Dorsolateral prefrontal cortex (tissue), 118 donors: ENCODE measurements around the gene TYK2. TPM values are rescaled to one million over a fixed set of nuclear protein-coding genes. Genes with fewer than 3 reads are reported as not detected.

Experiments used
- microRNA-seq, 43 experiments: library from miRNA; unstranded; fragments of <30 nt; microRNA quantifications; one replicate each; pipeline ENCODE4 v1.2.0, GENCODE V29; 2022
- total RNA-seq, 120 experiments: library from RNA; stranded (reverse); gene quantifications; one replicate each; pipeline versions ENCODE4 v1.2.3 to v1.2.4, GENCODE V29; 2022

The TYK2 gene
- total RNA-seq, 120 experiments from 2014 or later, result 69.3 to 186 (median 118) TPM

Small RNA genes within 50 kb of the gene (microRNA-seq; reads per million reads assigned to microRNA genes)
- gene MIR1181, result 0 to 0.91 (median 0) reads per million in 43 experiments

Other genes with a start within 250 kb of the TYK2 start
- 100 to 1,000 TPM in 1 of 120 experiments, 10 to 100 TPM in 119; 44.4 to 105 (median 67.2) TPM for gene DNMT1, start 185.6 kb downstream of the TYK2 start, total RNA-seq
- 1 to 10 TPM; 1.1 to 4.4 (median 2.1) TPM for gene S1PR2, start 149.2 kb downstream of the TYK2 start, total RNA-seq
- gene MRPL4, start 128.4 kb downstream of the TYK2 start, total RNA-seq, result 10 to 100 TPM; 35.7 to 68.1 (median 53.5) TPM
- 10 to 100 TPM in 28 of 120 experiments, 1 to 10 TPM in 92; 1.5 to 66.9 (median 5.3) TPM for gene ICAM1, start 109.5 kb downstream of the TYK2 start, total RNA-seq
- gene ICAM4, start 93.6 kb downstream of the TYK2 start, total RNA-seq, result 1 to 10 TPM in 1 of 120 experiments, under 1 TPM in 9, not detected in 110; 0.38 to 1.1 (median 0.51) TPM
- 100 to 1,000 TPM in 1 of 120 experiments, 10 to 100 TPM in 119; 21.8 to 112 (median 61.0) TPM for gene ICAM5, start 90.6 kb downstream of the TYK2 start, total RNA-seq
- gene ZGLP1, start 70.8 kb downstream of the TYK2 start, total RNA-seq, result 10 to 100 TPM in 99 of 120 experiments, 1 to 10 TPM in 21; 4.6 to 30.9 (median 13.3) TPM
- gene FDX2, start 64.6 kb downstream of the TYK2 start, total RNA-seq, result 10 to 100 TPM; 29.3 to 73.6 (median 49.2) TPM
- 10 to 100 TPM; 14.3 to 30.3 (median 19.9) TPM for gene RAVER1, start 47.0 kb downstream of the TYK2 start, total RNA-seq
- gene ICAM3, start 40.9 kb downstream of the TYK2 start, total RNA-seq, result 10 to 100 TPM in 1 of 120 experiments, 1 to 10 TPM in 117, under 1 TPM in 2; 0.87 to 10.2 (median 3.6) TPM
- 100 to 1,000 TPM in 117 of 120 experiments, 10 to 100 TPM in 3; 92.2 to 206 (median 145) TPM for gene CDC37, start 23.0 kb upstream of the TYK2 start, total RNA-seq
- gene PDE4A, start 40.0 kb upstream of the TYK2 start, total RNA-seq, result 10 to 100 TPM; 23.3 to 88.7 (median 59.0) TPM
- 100 to 1,000 TPM in 1 of 120 experiments, 10 to 100 TPM in 119; 43.6 to 103 (median 63.7) TPM for gene KEAP1, start 122.8 kb upstream of the TYK2 start, total RNA-seq
- 10 to 100 TPM in 96 of 120 experiments, 1 to 10 TPM in 24; 2.0 to 89.6 (median 17.6) TPM for gene S1PR5, start 136.9 kb upstream of the TYK2 start, total RNA-seq
- gene ATG4D, start 163.3 kb upstream of the TYK2 start, total RNA-seq, result 10 to 100 TPM; 28.2 to 67.2 (median 38.9) TPM
- 10 to 100 TPM; 11.3 to 32.1 (median 19.2) TPM for gene KRI1, start 185.4 kb upstream of the TYK2 start, total RNA-seq
- 10 to 100 TPM; 30.4 to 92.0 (median 65.1) TPM for gene CDKN2D, start 188.4 kb upstream of the TYK2 start, total RNA-seq
- 1 to 10 TPM in 25 of 120 experiments, under 1 TPM in 7, not detected in 88; 0.35 to 2.8 (median 1.5) TPM for gene AP1M2, start 206.7 kb upstream of the TYK2 start, total RNA-seq
- 100 to 1,000 TPM in 76 of 120 experiments, 10 to 100 TPM in 44; 64.4 to 187 (median 110) TPM for gene SLC44A2, start 245.0 kb upstream of the TYK2 start, total RNA-seq